ENCODE results near the gene CDK11B.
"Not testable (repeated sequence)": the region's sequence is repeated elsewhere in the genome, so short reads cannot be mapped to it uniquely, and the experiment has no call there.

Gene CDK11B

GRCh38 chr1:1658583-1659549 is at the start of gene CDK11B:
Gene CDK11B (minus strand): TSS chr1:1659004. CDS start chr1:1657485, 1,519 bp downstream.
- not testable (repeated sequence) for TF ChIP-seq GATA2, GATA3 (IDR thresholded peaks at IDR 0.05; ENCODE audit: low read depth, low read length)

DNA sequence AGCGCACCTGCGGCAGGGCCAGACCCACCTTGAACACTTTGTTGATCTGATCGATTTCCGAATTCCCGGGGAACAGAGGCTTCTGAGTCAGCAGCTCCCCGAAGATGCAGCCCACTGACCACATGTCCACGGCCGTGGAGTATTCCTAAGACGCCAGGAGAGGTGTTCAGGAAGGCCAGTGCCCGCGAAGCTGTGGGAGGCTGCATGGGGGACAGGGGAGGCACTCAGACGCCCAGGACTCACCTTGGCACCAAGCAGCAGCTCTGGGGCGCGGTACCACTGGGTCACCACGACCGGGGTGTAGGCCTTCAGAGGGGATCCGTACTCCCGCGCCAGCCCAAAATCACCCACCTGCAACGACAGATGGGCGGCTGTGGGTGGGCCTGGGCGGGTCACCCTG is 45.0 kb upstream of the CDK11B start:
- TF ChIP-seq GATA2 (IDR thresholded peaks at IDR 0.05; ENCODE audit: low read depth, low read length) (no peak), GATA3 (IDR thresholded peaks at IDR 0.05; ENCODE audit: low read depth, low read length) (no peak)

DNA sequence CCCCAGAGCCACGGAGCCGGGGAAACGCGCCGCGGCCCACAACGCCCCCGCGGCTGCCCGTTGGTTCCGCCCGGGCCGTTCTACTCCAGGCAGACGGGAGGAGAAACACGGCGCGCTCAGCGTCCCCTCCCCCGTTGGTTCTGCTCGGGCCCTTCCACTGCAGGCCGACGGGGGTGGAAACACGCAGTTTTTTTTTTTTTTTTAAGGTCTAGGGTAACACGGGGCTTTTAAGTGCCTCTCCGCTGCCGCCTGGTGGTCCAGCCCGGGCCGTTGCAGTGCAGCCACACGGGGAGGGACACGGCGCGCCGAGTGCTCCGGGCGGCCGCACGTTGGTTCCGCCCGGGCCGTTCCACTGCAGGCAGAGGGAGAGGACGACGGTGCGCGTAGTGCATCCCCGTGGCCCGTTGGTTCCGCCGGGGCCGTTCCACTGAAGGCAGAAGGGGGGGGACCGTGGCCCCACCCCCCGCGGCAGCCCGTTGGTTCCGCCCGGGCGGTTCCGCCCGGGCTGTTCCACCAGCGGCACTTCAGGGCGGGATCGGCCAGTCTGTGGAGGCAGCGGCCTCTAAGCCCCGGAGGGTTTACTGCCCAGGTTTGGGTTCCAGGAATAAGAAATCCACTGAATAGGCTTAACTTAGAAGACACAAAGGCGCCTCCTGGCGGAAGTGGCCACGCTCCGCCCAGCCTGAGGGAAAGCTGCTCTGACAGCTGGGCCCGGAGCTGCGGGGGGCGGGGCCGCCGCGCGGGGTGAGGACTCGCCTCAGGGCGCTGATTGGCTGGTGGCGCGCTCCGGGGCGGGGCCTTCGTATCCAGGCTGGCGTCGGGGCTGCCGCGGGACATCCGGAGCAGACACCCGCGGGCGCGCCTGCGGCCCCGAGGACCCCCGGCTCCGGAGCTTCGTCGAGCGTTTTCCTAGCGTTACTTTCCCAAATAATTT is 34.2 kb upstream of the CDK11B start, which contains the start of gene SLC35E2B:
Gene SLC35E2B (minus strand): TSS at position 82 of the 934 bp plus-strand sequence. CDS start 16,096 bp downstream, outside the sequence.
- not testable (repeated sequence) for TF ChIP-seq GATA3, GATA2 (IDR thresholded peaks at IDR 0.05; ENCODE audit: low read depth, low read length)

- TF ChIP-seq GATA2 (IDR thresholded peaks at IDR 0.05; ENCODE audit: low read depth, low read length) (no peak), GATA3 (IDR thresholded peaks at IDR 0.05; ENCODE audit: low read depth, low read length) (no peak)
Observed at GRCh38 chr1:1687846-1688245, 29.0 kb upstream of the CDK11B start.

DNA sequence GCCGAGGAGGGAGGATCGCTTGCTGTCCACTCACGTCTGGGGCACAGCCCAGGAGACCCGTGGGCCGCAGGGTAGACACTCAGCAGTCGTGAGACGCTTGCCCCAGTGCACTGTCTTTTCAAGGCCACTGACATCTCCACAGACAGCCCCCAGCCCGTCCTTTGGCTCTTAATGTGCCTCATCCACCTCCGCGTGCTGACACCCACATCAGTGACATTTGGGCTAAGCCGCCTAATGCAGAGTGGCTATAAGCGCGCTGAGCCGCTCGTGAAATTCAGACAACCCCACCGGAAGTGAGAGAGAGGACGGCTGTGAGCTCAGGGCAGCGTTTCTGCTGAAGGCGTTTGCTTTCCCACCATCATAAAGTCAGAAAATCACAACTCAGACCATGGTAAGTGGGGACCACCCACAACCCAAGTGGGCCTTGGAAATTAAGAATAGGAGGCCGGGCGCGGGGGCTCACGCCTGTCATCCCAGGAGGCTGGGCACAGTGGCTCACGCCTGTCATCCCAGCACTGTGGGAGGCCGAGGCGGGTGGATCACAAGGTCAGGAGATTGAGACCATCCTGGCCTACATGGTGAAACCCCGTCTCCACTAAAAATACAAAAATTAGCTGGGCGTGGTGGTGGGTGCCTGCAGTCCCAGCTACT is 25.4 kb upstream of the CDK11B start:
- TF ChIP-seq GATA2 (IDR thresholded peaks at IDR 0.05; ENCODE audit: low read depth, low read length): no peak
- no peak for TF ChIP-seq GATA3 (IDR thresholded peaks at IDR 0.05; ENCODE audit: low read depth, low read length)

DNA sequence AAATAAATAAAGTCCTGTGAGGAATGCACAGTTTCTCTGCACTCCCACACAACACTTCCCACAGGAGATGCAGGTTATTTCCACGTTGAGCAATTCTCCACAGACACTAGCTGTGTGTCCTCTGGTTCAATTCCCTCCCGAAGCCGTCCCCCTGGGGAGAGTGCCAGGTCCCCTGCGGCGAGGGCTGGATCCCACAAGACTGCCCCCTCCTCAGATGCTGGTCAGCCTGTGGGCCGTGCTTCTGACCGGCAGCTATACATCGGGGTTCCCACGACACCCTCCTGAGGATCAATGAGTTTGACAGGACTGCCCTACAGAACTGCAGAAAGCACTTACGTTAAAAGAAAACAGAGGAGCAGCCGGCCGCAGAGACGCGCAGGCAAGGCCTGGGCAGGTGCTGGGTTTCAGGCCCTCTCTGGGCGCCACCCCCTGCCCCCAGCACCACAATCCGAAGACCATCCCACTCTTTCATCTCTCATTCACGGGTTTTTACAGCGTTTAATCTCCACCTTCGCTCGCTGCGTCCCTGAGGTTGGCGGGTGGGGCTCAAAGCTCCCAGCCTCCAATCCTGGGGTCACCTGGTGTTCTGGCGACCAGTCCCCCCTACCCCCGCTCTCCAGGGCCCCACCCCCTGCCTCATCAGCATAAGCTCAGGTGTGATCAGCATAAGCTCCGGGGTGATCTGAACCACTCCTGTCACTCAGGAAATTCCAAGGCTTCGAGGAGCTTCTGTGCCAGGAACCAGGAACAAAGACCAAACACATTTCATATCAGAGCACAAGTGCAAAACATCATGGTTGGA is 24.5 kb upstream of the CDK11B start:
- no peak for TF ChIP-seq GATA2 (IDR thresholded peaks at IDR 0.05; ENCODE audit: low read depth, low read length)
- no peak for TF ChIP-seq GATA3 (IDR thresholded peaks at IDR 0.05; ENCODE audit: low read depth, low read length)

GRCh38 chr1:1680912-1681273 is 22.1 kb upstream of the CDK11B start:
- TF ChIP-seq GATA2 (IDR thresholded peaks at IDR 0.05; ENCODE audit: low read depth, low read length) (no peak), GATA3 (IDR thresholded peaks at IDR 0.05; ENCODE audit: low read depth, low read length) (no peak)

- no peak for TF ChIP-seq GATA3 (IDR thresholded peaks at IDR 0.05; ENCODE audit: low read depth, low read length)
- TF ChIP-seq GATA2 (IDR thresholded peaks at IDR 0.05; ENCODE audit: low read depth, low read length): no peak
Observed at GRCh38 chr1:1680031-1680911, 21.5 kb upstream of the CDK11B start.

DNA sequence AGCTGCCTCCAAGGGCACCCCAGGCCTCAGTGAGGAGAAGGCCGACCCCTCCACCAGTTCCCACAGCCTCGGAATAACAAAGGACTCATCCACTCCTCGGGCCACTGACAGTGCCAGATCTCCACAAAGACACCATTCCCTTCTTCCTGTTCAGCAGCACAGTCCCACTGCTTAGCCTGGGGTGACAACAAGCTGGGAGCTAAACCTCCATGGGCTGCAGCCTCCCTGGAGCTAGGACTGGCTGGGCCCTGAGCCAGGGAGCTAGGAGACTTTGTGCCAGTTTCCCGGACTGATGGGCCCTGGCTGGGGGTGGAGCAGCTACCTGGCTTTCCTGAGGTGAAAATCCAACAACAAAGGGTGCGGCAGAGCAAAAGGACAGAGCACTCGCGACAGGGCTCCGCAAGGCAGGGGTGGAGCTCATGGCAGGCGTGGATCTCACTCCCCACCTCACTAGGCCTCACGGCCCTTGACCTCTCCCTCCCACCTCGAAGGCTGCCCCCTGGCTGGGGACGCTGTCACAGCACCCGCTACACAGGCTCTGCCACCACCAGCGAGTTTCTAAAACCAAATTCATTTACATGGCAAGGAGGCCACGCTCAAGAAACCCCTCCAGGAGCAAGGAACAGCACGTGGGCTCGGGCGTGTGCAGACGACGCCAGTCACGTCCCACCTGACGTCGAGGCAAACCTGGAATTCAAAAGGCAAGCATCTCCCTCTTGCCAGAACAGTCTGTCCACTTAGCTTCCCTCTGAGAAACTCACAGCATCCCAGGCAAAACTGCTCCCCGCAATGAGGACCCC is 20.0 kb upstream of the CDK11B start:
- TF ChIP-seq GATA2 (IDR thresholded peaks at IDR 0.05; ENCODE audit: low read depth, low read length): no peak
- no peak for TF ChIP-seq GATA3 (IDR thresholded peaks at IDR 0.05; ENCODE audit: low read depth, low read length)

DNA sequence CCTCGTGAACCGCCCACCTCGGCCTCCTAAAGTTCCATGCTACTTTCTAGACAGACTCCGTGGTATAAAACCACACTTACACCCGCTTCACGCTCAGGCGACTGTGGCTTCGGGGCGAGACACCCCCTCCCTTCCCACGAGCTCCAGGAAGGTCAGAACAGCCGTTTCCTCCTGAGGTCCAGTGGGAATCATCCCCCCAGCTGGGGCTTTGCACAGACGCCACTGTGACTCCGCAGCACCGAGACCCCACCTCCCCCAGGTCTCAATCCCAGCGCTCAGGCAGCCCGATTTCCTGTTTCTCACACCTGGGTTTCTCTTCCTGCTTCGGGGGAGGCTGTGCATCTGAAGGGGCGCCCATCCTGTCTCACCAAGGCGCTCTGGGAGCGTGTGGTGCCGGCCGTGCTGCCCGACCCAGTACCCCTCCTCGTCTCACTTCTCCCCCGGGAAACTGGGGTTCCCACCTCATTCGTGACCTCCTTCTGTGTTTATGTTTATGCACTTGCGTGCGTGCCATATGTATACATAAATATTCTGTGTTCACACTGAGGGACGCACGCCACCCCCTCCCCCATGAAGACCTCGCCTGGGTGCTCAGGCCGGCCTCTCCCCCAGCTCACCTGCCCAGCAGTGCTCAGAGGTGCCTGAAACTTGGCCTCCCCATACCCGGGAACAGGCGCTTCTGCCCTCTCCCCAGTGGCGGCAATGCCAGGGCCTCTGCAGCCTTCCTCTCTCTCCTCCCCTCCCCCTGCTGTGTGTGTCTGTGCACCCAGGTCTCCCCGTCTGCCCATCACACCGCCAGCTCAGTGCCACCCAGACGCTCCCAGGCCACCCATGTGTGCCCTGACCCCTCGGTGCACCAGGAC is 19.1 kb upstream of the CDK11B start:
- TF ChIP-seq GATA3 (IDR thresholded peaks at IDR 0.05; ENCODE audit: low read depth, low read length): no peak
- TF ChIP-seq GATA2 (IDR thresholded peaks at IDR 0.05; ENCODE audit: low read depth, low read length): no peak
